ENCODE data around the gene SERPINB13.

SERPINB13 gene, protein sequence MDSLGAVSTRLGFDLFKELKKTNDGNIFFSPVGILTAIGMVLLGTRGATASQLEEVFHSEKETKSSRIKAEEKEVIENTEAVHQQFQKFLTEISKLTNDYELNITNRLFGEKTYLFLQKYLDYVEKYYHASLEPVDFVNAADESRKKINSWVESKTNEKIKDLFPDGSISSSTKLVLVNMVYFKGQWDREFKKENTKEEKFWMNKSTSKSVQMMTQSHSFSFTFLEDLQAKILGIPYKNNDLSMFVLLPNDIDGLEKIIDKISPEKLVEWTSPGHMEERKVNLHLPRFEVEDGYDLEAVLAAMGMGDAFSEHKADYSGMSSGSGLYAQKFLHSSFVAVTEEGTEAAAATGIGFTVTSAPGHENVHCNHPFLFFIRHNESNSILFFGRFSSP

DNA sequence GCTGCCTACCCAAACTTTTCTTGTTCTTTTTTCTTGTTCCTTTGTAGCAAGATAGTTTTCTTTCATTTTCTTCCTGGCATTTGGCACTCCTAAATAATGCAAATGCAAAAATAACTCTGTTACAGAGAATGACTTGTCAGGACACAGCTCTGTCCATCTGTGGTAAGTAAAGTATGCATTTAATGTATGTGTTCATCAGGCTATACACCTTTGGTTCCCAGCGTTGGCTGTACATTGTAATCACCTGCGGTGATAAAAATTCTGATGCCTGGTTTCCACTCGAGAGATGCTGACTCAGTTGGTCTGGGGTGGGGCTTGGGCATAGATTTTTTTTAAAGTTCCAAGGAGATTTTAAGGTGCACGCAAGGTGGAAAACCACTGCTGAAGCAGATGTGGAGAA is at the start of gene SERPINB13:
Gene SERPINB13 (plus strand): TSS at position 378 of the 400 bp plus-strand sequence. CDS start 1,325 bp downstream, outside the sequence.
- DNase-seq = no peak

DNA sequence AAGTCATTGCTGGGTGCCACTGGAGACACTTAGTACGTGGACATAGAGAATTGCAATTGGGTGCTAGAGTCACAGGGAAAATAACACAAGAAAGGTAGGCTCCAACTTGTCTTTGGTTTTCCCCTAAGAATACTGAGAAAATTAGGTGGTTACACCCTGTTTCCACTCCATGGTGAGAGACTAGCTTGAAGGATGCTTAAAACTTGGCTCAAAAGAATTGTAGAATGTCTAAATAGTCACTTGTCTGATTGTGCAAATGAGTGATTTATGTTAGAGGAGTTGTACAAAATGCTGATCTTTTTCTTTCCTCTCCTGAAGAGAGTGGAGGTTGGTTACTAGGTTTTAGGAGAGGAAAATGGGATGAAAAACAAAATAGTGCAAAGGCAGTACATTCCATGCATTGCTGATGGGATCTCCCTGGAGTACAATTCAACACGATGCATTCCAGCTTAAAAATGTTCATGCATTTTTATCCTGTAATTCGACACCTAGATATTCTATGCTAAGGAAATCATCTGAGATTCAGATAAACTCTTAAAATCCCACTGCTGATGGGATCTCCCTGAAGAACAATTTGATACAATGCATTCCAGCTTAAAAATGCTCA is 47.1 kb upstream of the SERPINB13 start:
- DNase-seq = no peak

DNA sequence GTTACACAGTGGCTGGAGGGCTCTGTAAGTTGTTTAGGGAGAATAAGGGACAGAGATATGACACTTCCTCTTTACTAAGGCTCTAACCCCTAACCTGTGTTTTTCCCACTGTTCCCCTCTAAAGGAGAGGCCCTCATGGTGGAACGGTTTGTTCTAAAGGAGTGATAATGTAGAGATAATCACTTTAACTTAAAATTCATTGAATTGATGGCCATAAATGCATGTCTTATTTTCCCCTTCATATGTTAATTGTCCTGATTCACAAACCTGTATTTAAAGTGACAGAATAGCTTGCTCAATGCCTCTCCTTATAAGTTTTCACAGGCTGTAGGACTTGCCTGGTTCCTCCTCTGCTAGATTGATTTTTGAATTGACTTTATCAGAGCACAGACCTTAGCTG is 45.1 kb upstream of the SERPINB13 start, which contains the start of gene SERPINB12:
Gene SERPINB12 (plus strand): TSS at position 301 of the 400 bp plus-strand sequence. CDS start 13,791 bp downstream, outside the sequence.
- no peak for DNase-seq

DNA sequence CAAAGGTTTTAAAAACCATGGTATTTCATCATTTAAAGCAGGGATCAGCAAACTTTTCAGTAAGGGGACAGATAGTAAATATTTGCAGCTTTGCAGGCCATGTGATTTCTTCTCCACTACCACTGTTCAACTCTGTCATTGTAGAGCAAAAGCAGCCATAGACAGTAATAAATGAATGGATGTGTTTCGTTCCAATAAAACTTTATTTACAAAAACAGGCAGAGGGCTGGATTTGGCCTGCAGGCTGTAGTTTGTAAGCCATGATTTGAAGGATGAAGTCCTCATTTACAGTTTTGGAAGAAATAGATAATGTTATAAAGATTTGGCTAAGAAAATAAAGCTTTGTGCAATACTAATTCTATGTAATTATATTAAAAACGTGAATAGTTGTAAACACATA is 43.1 kb upstream of the SERPINB13 start:
- DNase-seq = no peak

DNA sequence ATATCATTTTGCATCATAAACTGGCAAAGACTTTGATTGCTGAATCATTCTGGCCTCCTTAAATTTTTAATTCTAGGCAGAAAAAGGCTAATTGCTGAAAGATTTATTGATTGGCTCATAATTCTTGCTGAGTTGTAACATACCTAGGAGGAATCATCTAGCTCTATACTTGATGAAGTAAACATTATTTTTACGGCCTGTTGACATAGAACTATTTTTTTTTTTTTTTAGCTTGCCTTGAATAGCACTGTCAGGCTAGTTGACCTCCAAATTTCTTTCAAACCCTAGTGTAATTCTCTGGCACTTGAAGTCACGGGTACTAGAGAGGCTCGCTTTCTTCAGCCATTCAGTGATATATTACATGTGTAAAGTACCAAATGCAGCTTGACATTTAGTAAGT is 42.1 kb upstream of the SERPINB13 start:
- no peak for DNase-seq

DNA sequence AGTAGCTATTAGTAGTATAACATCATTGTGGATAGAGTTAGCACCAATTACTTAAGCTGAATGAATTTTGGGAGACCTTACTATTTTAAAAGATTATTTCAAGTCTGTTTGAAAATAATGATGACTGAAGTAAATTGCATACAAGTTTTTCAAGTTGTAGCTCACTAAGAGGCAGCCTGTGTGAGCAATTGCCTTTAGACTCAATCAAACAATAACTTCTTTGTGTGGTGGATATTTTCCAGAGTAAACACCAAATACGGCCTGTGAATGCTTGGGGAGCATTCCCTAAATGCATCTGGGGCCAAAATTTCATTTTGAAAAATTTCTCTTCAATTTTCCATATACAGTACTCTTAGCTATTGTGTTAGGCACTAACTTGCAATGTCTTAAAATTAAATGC is 37.1 kb upstream of the SERPINB13 start:
- no peak for DNase-seq

DNA sequence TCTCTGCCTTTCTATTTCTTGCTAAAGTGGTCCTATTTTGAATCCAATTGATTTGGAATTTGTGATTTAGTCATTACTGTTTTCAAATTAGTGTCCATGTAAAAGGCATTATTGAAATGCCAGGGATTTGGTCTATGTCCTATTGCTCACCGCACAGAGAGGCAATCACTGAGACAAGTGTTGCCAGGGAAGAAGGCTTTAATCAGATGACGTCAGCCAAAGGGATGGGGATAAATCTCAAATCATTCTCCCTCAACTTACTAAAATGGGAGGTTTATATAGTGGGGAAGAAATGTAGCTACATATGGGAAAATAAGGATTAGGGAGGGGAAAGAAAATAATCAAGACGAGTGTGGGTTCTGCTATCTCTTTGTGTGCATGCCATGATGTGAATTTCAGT is 35.4 kb upstream of the SERPINB13 start:
- no peak for DNase-seq

DNA sequence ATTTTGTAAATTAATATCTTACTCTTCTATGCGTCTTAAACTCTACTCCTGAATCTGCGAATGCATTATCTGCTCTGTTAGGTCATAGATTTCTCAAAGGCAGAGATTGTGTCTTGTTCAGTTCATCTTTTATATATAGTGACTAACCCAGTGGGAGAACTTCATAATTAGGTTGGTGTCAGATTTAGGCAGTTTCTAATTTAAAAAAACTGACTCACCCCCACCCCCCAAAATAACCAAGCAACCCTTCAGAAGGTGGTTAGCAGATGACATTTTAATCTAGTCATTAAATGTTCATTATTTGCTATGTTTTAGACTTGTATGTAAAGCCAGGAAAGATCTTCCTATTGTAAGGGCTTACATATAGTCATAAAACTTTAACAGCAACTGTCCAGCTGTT is 34.6 kb upstream of the SERPINB13 start:
- no peak for DNase-seq

DNA sequence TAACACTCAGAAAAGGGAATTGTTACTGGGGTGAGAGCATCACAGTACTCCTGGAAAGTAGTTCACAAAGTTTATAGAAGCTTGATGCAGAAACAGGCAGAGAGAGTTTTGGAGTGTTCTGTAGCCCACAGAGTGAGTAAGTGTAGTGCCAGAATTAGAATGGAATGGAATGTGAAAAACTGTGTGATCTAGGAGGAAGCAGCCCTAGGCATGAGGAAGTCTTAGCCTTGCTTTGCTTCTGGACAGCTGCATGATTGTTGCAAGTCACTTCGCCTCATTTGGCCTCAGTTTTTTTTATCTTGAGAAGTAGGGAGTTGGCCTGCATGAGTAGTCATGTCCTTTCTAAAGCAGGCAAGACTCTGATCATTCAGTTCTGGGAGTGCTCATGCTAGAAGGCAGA is 34.1 kb upstream of the SERPINB13 start:
- no peak for DNase-seq

DNA sequence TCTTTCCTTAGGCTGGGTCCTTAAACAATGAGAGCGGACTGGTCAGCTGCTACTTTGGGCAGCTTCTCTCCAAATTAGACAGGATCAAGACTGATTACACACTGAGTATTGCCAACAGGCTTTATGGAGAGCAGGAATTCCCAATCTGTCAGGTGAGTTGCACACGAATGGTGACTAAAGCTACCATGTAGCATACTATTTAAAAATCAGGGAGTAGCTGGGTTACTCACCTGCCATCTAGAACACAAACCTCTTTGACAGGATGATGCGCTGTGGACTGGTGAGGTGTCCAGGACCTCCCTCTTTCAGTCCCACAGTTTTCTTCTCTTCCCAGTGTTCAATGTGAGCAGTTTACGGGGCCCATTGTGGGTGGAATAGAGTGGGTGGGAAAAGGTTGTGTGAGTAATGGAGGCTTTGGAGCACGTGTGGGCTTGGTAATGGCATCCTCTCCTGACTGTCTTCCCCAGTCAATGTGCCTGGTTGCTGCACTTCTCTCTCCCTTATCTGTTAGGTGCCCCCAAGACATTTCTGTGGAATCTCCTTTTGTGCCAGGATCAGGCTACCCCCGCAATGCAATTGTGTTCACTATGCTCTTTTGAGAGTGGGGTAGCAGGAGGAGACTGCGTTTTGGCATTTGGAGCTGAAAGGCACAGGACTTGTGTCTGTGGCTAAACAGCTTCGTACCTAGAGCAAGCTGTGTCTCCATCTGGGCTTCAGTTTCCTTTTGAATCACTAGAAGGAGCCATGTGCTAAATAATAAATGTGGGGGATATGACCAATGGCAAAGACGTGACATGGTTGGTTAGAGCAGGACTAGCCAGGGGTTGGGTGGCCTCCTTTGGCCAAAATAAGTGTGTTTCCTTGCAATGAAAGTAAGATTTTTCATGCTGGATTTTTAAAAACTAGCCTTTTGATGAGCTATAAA is 27.3 kb upstream of the SERPINB13 start:
- no peak for DNase-seq

DNA sequence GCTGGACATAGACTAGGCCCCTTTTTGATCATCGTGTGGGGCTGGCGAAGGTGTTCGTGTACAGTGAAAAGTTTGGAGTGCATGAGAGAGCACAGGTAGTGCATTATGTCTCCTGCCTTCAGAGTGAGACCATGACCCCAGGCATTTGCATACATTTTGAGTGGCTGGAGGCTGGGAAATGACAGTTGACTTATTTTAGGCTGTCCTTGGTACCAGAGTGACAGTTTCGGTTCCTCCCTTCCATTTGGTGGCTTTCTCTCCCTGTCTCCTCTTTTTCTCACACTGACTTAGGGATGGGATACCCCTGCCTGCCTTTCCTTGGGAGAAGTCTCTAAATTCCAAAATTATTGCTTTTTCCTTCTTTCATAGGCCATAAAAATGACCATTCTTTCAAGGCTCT is 24.9 kb upstream of the SERPINB13 start:
- no peak for DNase-seq

DNA sequence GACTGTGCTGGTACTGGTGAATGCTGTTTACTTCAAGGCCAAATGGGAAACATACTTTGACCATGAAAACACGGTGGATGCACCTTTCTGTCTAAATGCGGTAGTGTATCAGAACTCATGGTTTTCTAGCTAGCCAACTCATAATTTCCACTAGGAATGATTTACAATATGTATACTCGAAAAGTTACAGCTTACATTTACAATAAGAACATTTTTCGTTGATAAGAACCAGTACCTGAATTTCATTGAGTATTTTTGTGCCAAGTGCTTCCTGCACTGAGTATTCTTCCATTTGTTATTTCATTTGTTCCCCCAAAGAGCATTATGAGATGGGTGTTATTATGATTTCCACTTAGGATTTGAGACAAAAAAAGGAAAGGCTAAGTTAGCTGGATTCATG is 23.1 kb upstream of the SERPINB13 start:
- no peak for DNase-seq

DNA sequence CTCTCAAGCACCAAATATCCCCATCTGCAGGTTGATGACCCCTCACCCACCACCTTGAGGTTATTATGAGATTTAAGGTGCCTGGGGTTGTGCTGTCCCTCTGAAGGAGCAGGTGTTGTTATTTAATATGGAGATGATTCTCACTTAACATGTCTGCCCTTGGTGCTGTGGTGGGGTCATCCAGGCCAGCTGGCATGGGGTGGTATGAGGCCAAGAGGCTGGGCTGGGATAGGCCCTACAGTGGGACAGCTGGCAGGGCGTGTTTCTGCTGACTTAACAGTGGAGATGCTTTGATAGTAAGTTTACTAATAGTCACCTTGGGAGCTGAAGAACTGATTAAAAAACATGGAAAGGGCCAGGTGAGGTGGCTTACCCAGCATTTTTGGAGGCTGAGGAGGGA is 22.6 kb upstream of the SERPINB13 start:
- no peak for DNase-seq

DNA sequence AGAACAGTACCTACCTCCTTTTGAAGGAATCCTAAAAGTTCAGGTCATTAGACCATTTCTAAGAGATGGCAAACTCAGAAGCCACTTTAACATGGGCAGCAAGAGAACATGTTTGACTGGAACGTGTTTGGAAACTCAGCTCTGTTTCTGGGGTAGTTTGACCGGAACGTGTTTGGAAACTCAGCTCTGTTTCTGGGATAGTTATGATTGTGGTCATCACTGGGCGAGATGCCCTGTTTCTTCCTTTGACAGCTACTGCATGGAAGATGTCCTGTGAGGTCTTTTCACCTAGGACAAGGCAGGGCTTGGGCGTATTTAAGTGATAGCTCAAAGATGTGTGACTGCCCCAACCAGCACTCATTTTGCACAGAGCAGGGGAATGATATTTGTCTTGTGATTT is 19.9 kb upstream of the SERPINB13 start:
- no peak for DNase-seq

DNA sequence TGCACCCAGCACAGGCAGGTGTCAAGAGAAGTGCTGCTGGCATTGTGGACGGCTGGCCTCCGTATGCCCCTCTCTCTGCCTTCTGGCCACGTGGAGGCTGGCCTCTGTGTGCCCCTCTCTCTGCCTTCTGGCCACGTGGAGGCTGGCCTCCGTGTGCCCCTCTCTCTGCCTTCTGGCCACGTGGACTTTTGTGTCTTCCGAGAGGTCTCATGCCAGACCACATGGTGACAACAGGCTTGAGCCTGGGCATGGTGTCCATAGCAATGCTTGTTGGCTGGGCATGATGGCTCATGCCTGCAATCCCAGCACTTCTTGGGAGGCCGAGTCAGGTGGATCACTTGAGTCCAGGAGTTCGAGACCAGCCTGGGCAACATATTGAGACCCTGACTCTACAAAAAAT is 19.3 kb upstream of the SERPINB13 start:
- no peak for DNase-seq

DNA sequence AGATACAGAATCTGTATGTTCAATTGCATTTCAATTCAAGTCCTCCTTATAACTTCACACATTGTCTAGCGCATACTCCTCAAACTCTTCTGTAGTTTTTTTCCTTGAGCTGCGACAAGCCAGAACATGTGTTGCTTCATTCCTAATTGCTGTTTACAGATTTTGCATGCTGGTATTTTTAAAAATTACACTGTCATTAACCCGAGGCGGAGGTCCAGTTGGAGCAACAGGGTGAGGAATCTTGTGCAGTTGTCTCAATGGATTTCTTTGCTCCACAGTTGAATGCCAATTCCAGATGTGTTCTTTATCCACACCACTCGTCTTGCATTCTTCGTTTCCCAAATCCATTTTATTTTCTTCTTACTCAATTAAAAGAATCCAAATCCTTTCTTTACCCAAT is 16.4 kb upstream of the SERPINB13 start:
- no peak for DNase-seq

DNA sequence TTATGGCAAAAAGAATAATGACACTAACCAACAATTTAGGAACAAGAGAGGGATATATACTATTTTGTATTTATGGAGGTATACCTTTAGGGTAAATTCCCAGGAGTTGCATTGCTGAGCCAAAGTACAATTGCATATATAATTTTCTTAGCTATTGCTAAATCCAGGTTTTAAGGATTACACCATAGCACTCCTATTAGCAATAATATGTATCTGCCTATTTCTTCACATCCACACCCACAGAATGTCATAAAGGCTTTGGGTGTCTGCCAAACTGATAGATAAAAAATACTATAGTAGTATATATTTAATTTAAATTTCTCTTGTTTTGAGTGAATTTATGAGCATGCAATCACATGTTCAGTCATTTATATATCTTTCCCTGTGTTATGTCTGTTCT is 11.5 kb upstream of the SERPINB13 start:
- no peak for DNase-seq

DNA sequence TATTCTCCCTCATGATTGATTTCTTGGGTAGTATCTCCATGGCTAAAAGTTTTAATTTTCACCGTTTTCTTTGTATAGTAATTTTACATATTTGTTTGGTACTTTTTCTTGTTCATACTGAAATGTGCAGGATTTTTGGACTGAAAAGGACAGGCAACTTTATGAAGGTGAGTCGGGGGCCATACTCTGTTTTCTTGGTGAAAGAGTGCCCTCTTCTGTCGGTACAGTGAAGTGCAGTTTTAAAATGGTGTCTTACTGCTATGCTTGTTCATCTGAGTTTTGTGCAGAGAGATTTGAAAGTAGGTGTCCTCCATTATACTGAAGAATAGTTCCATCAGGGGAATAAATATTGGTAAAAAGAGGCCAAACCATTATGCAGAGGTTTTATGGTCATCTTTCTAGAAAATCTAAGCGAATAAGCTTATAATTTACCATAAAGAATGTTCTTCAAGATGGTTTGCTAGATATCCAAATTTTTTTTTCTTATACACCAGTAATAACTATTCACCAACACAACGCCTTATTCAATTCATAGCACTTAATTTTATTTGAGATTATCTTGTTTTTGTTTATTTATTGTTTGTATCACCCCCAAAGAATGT is 8.7 kb upstream of the SERPINB13 start:
- DNase-seq = peak; percentile 47

DNA sequence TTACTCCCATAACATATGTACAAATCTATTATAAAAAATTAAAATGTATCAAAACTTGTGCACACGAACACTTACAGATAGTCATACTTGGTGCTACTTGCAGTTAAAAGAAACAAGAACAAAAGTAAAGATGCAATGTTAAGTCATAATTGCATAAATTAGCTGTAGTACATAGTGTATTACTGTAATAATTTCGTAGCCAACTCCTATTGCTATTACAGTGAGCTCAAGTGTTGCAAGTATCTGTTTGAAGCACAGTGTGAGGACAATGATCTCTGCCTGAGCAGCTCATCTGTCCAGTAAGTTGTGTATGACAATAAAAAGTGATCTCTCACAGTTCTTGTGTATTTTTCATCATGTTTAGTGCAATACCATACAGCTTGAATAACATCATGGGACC is 7.5 kb upstream of the SERPINB13 start:
- no peak for DNase-seq

DNA sequence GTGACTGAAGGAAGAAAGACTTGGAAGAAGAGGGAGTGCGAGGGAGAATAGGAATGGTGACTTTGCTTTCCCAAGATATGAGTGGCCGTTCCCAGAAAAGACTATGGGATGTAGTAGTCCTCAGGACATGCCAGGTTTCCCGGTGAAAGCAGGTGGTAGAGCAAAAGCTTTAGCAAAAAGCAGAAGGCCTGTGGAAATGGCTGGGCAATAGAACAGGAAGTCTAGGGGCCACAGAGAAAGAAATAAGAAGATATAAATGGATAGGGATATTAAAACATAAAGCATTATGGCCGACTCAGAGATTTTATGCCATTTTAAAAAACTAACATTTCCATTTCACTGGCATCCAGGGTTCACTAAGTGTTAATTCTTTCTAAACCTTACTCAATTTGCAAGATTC is 1.2 kb upstream of the SERPINB13 start:
- DNase-seq = no peak

DNA sequence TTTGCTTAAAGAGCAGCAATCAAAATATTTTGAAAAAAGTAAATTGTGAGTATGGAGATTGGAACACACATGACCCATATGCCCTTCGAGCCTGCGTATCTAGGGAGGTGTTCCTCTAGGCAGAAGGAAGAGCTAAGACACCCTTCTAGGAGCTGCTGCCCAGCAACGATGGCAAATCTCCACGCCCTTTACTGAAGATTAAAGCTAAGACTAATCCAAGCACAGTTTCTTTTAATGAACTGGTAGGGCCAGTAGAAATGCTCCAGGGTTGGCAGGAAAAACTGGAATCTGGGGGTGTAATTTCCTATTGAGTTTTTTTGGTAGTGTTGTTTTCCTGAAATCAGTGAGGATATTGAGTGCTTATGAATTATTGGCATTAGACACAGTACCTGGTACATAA is 712 bp upstream of the SERPINB13 start:
- no peak for DNase-seq

DNA sequence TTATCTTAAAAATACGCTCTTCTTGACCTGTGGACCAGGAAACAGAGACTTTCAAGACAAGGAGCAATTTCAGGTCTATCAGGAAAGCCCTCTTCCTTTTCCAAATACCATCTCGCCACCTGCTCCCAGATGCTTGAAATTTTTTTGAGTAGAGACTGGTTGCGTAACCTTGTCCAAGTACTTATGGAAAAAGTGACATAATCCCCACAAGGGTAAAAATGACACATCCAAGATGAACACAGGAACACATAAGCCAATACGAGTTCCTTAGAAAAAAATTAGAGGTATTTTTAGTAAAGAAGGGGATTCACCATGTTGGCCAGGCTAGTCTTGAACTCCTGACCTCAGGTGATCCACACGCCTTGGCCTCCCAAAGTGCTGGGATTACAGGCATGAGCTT is 1.8 kb downstream of the SERPINB13 start:
- DNase-seq = no peak

DNA sequence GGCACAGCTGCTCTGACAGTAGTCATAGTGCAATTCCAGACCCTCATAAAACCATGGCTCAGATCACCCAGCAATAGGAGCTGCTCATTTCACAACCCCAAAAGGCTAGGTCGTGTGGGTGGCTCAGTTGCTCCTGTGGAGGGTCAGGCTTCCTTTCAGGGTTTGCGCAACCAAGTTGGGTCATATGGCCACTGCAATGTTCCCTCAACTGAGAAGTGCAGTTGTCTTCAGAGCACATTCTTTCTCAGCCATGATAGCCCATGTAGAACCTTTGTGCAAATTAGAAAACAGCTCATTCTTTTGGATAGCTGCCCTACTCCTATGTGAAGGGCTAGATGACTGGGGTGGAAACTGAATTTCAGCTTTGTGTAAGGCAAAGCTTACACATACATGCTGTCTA is 3.2 kb downstream of the SERPINB13 start:
- DNase-seq = no peak

Data from NCI-H1092 treated with DMSO at 0.1 percent for 48 hours (cell line).